Measurements from ENCODE around the gene SHC3.

Gene SHC3

GRCh38 chr9:88975966-88976889, 202.4 kb downstream of the SHC3 start:
- no peak for DNase-seq

GRCh38 chr9:88974641-88975040, 204.0 kb downstream of the SHC3 start:
- DNase-seq, result no peak

DNA sequence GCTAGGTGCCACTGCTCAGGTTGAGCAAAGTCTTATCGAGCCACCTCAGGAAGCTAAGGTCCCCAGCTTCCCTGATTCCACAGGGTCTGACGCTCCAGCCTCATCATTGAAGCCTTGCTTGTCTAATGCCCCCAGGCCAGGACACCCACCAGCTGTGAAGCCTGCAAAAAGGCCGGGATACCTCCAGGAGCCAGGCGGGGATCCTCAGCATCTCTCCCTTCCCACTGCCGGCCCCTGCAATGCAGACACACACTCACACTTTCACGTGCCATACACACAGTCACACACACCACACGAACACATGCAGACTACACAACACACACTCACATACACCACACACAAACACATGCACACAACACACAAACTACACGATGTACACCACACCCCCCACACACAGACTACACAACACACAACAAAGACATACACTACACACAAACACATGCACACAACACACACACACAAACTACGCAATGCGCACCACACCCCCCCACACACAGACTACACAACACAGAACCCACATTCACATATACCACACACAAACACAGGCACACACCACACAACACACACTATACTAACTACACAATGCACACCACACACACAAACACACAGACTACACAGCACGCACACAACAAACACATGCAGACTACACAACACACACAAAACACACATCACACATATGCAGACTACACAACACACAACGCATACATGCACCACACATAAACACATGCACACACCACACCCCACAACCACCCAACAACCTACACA, 205.2 kb downstream of the SHC3 start:
- DNase-seq, result no peak

GRCh38 chr9:88972401-88972800, 206.2 kb downstream of the SHC3 start:
- no peak for DNase-seq

DNA sequence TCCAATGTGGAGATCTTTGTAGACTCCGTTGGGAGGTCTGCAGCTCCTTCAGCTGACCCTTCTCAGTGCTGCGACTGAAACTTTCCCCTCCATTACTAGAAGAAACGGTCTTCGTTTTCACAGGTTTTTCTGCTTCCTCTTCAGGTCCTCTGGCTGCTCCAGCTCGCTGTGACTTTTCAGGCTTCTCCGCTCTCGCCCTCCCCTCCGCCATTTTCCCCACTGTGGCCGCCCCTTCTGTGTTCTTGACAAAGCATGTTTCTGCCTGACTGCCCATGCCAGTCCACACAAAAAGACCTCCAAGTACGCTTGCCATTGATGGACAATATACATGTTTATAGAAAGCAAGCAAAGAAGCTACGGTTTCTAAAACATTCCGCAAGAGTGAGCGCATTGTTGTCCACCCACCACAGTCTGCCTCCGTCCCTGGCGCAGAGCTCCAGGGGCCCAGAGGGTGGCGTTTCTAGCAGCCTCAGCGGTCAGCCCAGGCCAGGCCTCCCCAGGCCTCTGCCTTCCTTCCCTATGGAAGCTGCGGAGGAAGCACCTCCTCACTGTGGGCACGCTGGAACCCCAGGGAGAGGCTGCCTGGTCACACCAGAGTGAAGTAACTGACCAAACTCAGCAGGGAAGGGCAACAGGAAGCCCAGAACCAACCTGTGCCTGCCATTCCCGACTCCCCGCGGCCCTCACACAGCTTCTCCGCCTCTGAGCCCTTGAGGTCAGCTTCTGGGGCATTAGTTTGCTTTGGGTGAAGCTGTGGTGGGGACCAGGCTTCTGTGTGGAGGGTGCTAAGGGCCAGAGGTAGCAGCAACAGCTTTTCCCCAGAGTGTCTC, 207.3 kb downstream of the SHC3 start:
- DNase-seq, result no peak

DNA sequence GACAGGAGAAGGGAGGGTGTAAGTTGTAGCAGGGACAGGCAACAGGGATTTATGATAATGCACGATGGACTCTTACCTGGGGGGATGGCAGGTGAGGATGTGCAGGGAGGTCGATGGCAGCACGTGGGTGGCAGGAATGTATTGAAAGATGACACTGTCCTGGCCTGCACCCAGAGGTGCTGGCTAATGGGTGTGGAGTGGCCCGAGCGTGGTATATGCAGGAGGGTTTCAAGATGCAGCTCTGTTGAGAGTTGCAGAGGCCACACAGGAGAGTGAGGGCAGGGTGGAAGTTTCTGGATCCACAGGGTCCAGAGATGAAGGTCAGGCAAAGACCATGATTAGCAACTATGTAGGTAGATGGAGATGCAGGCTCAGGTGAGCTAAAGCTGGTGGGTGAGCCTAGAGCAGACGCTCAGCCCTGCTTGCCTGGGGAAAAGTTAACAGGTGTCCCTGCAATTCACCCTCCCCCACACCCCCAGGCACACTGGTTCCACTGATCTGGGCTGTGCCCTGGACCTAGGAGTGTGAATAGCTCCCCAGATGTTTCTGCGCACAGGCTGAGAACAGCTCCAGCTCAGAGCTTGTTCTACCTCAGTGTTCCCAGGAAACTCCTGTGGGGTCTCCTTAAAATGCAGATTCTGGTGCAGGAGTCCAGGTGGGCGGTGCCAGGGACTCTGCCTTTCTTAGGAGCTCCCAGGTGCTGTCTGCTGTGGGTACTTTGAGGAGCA, 208.8 kb downstream of the SHC3 start:
- no peak for DNase-seq

- no peak for DNase-seq
Measured at GRCh38 chr9:88968799-88969198, 209.8 kb downstream of the SHC3 start.

DNA sequence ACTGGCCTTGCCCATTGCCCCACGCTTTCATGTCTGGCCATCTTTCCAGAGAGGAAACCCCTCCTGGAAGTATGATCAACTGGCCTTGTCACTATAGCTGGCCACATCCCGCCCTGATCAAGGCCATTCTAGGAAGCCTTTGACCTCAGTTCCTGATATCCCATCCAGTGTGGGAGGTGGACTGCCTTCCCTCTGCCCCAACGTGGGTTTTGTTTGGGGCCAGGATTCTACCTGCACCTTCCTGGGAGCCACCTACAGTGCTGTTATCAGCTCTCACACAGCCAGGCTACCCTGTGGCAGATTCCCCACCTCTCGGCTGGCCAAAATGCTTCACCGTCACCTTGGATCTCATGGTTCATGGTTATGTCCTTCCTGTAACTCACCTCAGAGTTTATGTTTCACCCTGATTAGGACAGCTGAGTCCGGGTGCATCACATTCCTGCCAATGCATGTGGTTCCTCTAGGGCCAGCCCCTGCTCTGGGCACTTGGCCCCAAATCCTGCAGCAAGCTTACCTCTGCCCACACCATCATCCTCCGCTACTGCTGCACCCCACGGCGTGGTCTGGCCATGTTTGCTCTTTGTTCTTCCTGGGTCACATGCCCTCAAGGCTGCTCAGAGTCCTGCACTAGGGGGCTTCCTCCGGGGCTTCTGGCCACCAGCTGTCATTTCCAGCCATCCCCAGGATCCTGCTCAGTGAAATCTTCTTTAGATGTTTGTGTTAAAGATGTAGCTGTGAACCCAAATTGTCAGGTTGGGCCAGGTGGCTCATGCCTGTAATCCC, 211.5 kb downstream of the SHC3 start:
- no peak for DNase-seq

- no peak for DNase-seq
Measured at GRCh38 chr9:88965473-88965872, 213.1 kb downstream of the SHC3 start.

GRCh38 chr9:88960632-88961031, 218.0 kb downstream of the SHC3 start:
- no peak for DNase-seq

DNA sequence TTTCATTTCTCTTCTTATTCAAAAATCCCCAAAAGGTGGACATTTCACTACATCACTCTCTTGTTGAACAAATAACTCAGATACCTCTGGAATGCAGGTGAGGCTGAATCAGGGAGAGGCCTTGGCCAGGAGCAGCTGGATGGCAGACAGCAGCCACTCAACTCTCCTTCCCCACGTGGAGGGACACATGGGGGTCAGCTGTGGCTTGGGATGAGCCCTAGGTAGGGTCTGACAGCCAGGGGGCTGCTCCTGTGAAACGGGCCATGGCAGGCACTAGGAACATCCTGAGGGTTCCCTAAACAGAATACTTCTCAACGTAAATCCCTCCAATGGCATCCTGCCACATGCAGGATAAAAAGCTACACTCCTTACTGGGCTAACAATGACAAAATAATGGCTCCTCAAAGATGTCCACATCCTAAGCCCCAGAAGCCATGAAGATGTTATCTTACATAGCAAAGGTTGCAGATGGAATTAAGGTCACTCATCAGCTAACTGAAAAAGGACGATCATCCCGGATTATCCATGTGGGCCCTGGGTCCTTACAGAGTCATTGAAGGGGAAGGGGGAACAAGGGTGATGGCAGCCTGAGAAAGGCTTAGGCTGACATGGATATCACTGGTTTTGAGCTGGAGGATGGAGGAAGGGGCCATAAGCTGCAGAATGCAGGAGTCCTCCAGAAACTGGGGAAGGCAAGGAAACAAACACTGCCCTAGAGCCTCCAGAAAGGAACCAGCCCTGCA, 218.7 kb downstream of the SHC3 start:
- no peak for DNase-seq

DNA sequence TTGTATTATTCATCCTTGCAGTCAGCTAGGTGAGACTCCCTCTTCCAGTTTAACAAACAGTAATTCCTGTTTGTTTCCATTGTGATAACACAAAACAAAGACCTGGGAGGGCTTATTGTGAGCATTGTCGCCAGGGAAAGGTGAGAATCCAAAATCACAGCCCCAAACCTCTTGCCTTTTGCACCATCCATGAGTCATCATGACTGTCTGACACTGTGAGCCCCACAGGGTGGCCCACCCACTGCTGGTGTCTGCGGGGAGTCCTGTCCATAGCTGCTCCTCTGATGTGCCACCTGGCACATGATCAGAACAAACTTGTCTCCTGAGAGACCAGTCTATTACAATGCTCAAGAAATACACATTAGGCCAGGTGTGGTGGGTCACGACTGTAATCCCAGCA, 221.1 kb downstream of the SHC3 start:
- no peak for DNase-seq
